ENCODE results near the gene CATSPER4. TPM values are rescaled to one million over a fixed set of nuclear protein-coding genes. Genes with fewer than 3 reads are reported as not detected.

The CATSPER4 gene
- polyA plus RNA-seq, 1 donor from 2014 or later: not detected

DNA sequence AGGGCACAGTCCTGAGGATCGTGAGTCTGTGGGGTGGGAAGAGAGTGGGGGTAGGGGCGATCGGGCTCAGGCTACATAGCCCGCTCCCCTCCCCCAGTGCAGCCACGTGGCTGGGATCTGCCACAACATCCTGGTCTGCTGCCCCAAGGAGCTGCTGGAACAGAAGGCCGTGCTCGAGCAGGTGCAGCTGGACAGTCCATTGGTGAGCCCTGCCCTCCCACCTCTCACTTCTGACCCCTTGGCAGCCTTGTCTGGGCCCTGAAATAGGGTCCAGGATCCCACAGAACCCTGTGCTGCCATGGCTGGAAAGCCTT is 8.1 kb upstream of the CATSPER4 start:
- Histone ChIP-seq H3K9me3 (ENCODE audit: low read length) (no peaks in the 10 kb centered on the region), H3K27me3 (ENCODE audit: insufficient read depth, low read depth, low read length) (no peaks in the 10 kb centered on the region), H2AFZ (ENCODE audit: low read depth, low read length) (no peak overlapping the region), H3K9ac (ENCODE audit: low read length) (no peak overlapping the region), H3K4me3 (ENCODE audit: low read length) (no peak overlapping the region), H3K27ac (ENCODE audit: low read length) (no peak overlapping the region), H3K36me3 (ENCODE audit: insufficient read depth, low read length) (no peaks in the 10 kb centered on the region), H3K79me2 (replicated peaks; ENCODE audit: insufficient read depth, low read length) (no peaks in the 10 kb centered on the region), H3F3A (ENCODE audit: insufficient read depth, low read length, poor library complexity, severe bottlenecking) (no peaks in the 10 kb centered on the region), H3K4me2 (ENCODE audit: low read length) (no peak overlapping the region), H3K9me2 (ENCODE audit: insufficient read depth, low read length) (no peaks in the 10 kb centered on the region), H4K20me1 (ENCODE audit: insufficient read depth) (no peaks in the 10 kb centered on the region)
- TF ChIP-seq MXI1 (conservative IDR thresholded peaks at IDR 0.05; ENCODE audit: poor library complexity, severe bottlenecking) (no peak), REST (IDR thresholded peaks at IDR 0.05; ENCODE audit: borderline replicate concordance) (no peak), EP300 (conservative IDR thresholded peaks at IDR 0.05; ENCODE audit: poor library complexity, severe bottlenecking) (no peak), TAF1 (IDR thresholded peaks at IDR 0.05; ENCODE audit: low read depth) (no peak), EZH2 (IDR thresholded peaks at IDR 0.05; ENCODE audit: borderline replicate concordance, insufficient read depth, low read length, poor library complexity, severe bottlenecking) (no peak), SMC3 (conservative IDR thresholded peaks at IDR 0.05; ENCODE audit: poor library complexity) (no peak), RAD21 (conservative IDR thresholded peaks at IDR 0.05) (no peak), POLR2AphosphoS5 (IDR thresholded peaks at IDR 0.05) (no peak)
- TF ChIP-seq, protein P1, sequence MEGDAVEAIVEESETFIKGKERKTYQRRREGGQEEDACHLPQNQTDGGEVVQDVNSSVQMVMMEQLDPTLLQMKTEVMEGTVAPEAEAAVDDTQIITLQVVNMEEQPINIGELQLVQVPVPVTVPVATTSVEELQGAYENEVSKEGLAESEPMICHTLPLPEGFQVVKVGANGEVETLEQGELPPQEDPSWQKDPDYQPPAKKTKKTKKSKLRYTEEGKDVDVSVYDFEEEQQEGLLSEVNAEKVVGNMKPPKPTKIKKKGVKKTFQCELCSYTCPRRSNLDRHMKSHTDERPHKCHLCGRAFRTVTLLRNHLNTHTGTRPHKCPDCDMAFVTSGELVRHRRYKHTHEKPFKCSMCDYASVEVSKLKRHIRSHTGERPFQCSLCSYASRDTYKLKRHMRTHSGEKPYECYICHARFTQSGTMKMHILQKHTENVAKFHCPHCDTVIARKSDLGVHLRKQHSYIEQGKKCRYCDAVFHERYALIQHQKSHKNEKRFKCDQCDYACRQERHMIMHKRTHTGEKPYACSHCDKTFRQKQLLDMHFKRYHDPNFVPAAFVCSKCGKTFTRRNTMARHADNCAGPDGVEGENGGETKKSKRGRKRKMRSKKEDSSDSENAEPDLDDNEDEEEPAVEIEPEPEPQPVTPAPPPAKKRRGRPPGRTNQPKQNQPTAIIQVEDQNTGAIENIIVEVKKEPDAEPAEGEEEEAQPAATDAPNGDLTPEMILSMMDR (IDR thresholded peaks at IDR 0.05; ENCODE audit: poor library complexity, severe bottlenecking): no peak

GRCh38 chr1:26184086-26184485 is 6.3 kb upstream of the CATSPER4 start:
- no peaks in the 10 kb centered on the region for H3F3A ChIP-seq (ENCODE audit: insufficient read depth, low read length, poor library complexity, severe bottlenecking)
- no peaks in the 10 kb centered on the region for H3K9me3 ChIP-seq (ENCODE audit: low read length)
- no peak for TF ChIP-seq TAF1 (IDR thresholded peaks at IDR 0.05; ENCODE audit: low read depth)
- no peak for TF ChIP-seq EZH2 (IDR thresholded peaks at IDR 0.05; ENCODE audit: borderline replicate concordance, insufficient read depth, low read length, poor library complexity, severe bottlenecking)
- TF ChIP-seq REST (IDR thresholded peaks at IDR 0.05; ENCODE audit: borderline replicate concordance): no peak
- TF ChIP-seq EP300 (conservative IDR thresholded peaks at IDR 0.05; ENCODE audit: poor library complexity, severe bottlenecking): no peak
- TF ChIP-seq, protein P1 (IDR thresholded peaks at IDR 0.05; ENCODE audit: poor library complexity, severe bottlenecking): no peak
- no peak for TF ChIP-seq RAD21 (conservative IDR thresholded peaks at IDR 0.05)
- no peak for TF ChIP-seq MXI1 (conservative IDR thresholded peaks at IDR 0.05; ENCODE audit: poor library complexity, severe bottlenecking)
- TF ChIP-seq SMC3 (conservative IDR thresholded peaks at IDR 0.05; ENCODE audit: poor library complexity): no peak
- no peak for TF ChIP-seq POLR2AphosphoS5 (IDR thresholded peaks at IDR 0.05)
- H3K36me3 ChIP-seq (ENCODE audit: insufficient read depth, low read length): no peaks in the 10 kb centered on the region
- H3K4me2 ChIP-seq (ENCODE audit: low read length): no peak overlapping the region
- H2AFZ ChIP-seq (ENCODE audit: low read depth, low read length): no peak overlapping the region
- H3K9ac ChIP-seq (ENCODE audit: low read length): no peak overlapping the region
- H3K9me2 ChIP-seq (ENCODE audit: insufficient read depth, low read length): no peaks in the 10 kb centered on the region
- no peaks in the 10 kb centered on the region for H3K27me3 ChIP-seq (ENCODE audit: insufficient read depth, low read depth, low read length)
- H3K27ac ChIP-seq (ENCODE audit: low read length): no peak overlapping the region
- H4K20me1 ChIP-seq (ENCODE audit: insufficient read depth): no peaks in the 10 kb centered on the region
- H3K4me3 ChIP-seq (ENCODE audit: low read length): no peak overlapping the region
- H3K79me2 ChIP-seq (replicated peaks; ENCODE audit: insufficient read depth, low read length): no peaks in the 10 kb centered on the region

Measured in neural cell (in vitro differentiated cells).